ENCODE data around the gene CNGA3.

Gene CNGA3

DNA sequence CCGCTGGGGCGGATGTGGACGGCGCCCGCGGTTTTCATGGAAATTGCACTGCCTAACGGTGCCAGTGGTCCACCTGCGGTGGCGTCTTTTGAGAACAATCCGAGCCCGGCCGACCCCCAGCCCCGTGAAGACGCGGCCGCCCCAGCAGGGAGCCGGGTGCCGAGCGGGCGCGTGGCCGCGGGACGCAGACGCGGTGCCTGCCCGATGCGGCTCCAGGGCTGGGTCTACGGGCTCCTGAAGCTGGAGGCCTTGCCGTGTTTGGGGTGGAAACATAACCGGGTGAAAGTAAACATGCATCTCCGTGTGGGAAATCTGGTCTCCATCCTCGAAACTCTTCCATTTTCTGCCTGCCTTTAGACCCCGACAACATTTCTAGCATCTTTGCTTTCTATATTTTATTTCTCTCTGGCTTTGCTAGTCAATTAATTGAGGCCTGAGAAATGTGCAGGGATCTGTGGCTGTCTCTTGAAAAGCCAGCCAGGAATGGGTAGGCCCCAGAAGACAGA is 99.0 kb downstream of the CNGA3 start:
- TF ChIP-seq, protein P1, sequence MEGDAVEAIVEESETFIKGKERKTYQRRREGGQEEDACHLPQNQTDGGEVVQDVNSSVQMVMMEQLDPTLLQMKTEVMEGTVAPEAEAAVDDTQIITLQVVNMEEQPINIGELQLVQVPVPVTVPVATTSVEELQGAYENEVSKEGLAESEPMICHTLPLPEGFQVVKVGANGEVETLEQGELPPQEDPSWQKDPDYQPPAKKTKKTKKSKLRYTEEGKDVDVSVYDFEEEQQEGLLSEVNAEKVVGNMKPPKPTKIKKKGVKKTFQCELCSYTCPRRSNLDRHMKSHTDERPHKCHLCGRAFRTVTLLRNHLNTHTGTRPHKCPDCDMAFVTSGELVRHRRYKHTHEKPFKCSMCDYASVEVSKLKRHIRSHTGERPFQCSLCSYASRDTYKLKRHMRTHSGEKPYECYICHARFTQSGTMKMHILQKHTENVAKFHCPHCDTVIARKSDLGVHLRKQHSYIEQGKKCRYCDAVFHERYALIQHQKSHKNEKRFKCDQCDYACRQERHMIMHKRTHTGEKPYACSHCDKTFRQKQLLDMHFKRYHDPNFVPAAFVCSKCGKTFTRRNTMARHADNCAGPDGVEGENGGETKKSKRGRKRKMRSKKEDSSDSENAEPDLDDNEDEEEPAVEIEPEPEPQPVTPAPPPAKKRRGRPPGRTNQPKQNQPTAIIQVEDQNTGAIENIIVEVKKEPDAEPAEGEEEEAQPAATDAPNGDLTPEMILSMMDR (IDR thresholded peaks at IDR 0.05; ENCODE audit: low read depth, low read length), result no peak
- no peaks in the 10 kb centered on the region for H3K9me3 ChIP-seq
- H3K4me3 ChIP-seq (ENCODE audit: low read depth, low read length), result peak overlapping the region; percentile 69
- no peaks in the 10 kb centered on the region for H3K27me3 ChIP-seq
- DNase-seq, result no peak
- no peaks in the 10 kb centered on the region for H3K36me3 ChIP-seq
- H3K4me1 ChIP-seq, result no peaks in the 10 kb centered on the region

DNA sequence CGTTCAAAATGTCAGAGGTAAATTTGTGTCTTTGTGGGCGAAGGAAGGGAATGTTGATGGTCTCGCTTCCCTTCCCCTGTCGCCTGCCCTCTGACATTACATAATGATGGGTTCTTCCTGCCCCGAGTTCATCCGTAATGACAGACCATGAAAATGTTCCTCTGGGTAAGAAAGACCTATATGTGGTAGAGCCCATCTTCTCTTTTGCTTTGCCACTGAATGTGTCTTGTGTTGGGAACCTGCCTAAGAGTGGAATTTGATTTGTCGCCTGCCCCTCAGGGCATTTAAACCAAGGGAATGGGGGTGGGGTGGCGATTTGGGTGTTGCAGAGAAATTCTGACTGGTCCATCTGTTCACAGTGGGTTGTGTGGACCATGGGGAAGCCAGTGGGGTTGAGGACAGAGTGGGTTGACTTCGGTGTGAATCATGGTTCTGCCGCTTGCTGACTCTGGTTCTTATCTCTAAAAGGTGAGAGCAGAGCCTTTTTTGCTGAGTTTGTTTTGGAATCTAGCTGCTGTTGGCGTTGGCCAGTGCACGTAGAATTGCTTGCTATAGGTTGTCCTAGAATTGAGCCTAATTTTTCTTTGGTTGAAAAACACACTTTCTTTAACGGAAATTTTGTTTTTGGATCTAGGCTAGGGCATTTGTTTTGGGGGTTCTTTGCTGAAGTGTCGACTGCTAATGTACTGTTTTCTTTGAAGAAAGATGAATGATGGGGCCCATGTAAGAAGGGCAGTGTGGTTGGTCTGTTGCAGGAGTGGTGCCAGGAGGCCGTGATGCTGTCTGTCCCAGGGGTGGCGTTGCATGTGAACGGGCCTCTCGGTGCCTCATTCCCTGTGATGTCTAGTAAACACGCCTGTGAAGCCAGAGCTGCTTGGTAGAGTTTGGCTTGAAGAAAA is 99.7 kb downstream of the CNGA3 start:
- TF ChIP-seq, protein P1 (IDR thresholded peaks at IDR 0.05; ENCODE audit: low read depth, low read length), result no peak
- Histone ChIP-seq H3K4me3 (ENCODE audit: low read depth, low read length) (peak overlapping the region; percentile 69), H3K9me3 (no peaks in the 10 kb centered on the region), H3K27me3 (no peaks in the 10 kb centered on the region), H3K4me1 (no peaks in the 10 kb centered on the region), H3K36me3 (no peaks in the 10 kb centered on the region)
- peak; percentile 40 for DNase-seq

DNA sequence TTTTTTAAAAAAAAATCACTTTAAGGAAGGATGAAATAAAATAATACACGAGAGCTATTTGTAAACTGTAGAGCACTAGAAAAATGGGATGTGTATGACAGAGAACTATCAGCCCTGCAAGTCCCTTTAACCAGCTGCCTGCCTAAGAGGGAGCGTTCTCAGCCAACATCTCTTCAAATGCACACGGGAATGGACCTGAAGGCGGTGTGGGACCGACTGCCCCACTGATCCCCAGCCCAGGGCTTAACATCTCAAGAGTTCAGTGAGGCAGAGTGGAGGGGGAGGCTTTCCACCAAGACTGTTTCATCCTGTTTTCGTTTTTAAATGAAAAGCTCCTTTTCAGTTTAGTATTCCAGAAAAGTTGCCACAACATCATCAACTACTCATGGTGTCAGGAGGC is 100.6 kb downstream of the CNGA3 start:
- Histone ChIP-seq H3K4me1 (no peaks in the 10 kb centered on the region), H3K36me3 (no peaks in the 10 kb centered on the region), H3K27me3 (no peaks in the 10 kb centered on the region), H3K4me3 (ENCODE audit: low read depth, low read length) (no peak overlapping the region), H3K9me3 (no peaks in the 10 kb centered on the region)
- no peak for DNase-seq
- TF ChIP-seq, protein P1 (IDR thresholded peaks at IDR 0.05; ENCODE audit: low read depth, low read length), result no peak
